WTC11 (cell line): ENCODE results near the gene DNAAF2.

Experiments used
- CREB1 ChIP-seq: sonication (generic); formaldehyde crosslinking; IDR thresholded peaks from 2 replicates; pipeline ENCODE4 v1.8.0; 2023; ENCODE audit warnings: mild to moderate bottlenecking, missing genetic modification reagents
- FOXJ3 ChIP-seq: sonication (generic); formaldehyde crosslinking; IDR thresholded peaks from 2 replicates; pipeline ENCODE4 v1.9.0; 2021; ENCODE audit warnings: missing genetic modification reagents, mild to moderate bottlenecking, borderline replicate concordance
- JUN ChIP-seq: sonication (generic); formaldehyde crosslinking; IDR thresholded peaks from 2 replicates; pipeline ENCODE4 v1.8.0; 2023; ENCODE audit warnings: mild to moderate bottlenecking, missing genetic modification reagents
- NFYB ChIP-seq: sonication (generic); formaldehyde crosslinking; conservative IDR thresholded peaks from 2 replicates; pipeline ENCODE4 v1.8.0; 2022; ENCODE audit warnings: low read depth, missing genetic modification reagents
- PRDM15 ChIP-seq: sonication (generic); formaldehyde crosslinking; IDR thresholded peaks from 2 replicates; pipeline ENCODE4 v1.8.0; 2022; ENCODE audit warnings: missing genetic modification reagents
- TCF7 ChIP-seq: sonication (generic); formaldehyde crosslinking; IDR thresholded peaks from 2 replicates; pipeline ENCODE4 v1.8.0; 2022; ENCODE audit warnings: mild to moderate bottlenecking, low read depth, missing genetic modification reagents, moderate library complexity
- TF ChIP-seq, protein P1 (sequence below): fragments of 200-600 bp; IDR thresholded peaks from 2 replicates; pipeline ENCODE4 v1.8.0; 2022; ENCODE audit warnings: antibody characterized with exemption
- TF ChIP-seq, protein P2 (sequence below): sonication (generic); formaldehyde crosslinking; IDR thresholded peaks from 2 replicates; pipeline ENCODE4 v1.8.1; 2023; ENCODE audit warnings: mild to moderate bottlenecking, moderate library complexity, missing genetic modification reagents

- TF ChIP-seq CREB1 (CRISPR knock-in tag) (no peak), TCF7 (no peak), FOXJ3 (no peak), NFYB (CRISPR knock-in tag) (no peak), PRDM15 (CRISPR knock-in tag) (no peak), JUN (CRISPR knock-in tag) (no peak)
- TF ChIP-seq, protein P1, sequence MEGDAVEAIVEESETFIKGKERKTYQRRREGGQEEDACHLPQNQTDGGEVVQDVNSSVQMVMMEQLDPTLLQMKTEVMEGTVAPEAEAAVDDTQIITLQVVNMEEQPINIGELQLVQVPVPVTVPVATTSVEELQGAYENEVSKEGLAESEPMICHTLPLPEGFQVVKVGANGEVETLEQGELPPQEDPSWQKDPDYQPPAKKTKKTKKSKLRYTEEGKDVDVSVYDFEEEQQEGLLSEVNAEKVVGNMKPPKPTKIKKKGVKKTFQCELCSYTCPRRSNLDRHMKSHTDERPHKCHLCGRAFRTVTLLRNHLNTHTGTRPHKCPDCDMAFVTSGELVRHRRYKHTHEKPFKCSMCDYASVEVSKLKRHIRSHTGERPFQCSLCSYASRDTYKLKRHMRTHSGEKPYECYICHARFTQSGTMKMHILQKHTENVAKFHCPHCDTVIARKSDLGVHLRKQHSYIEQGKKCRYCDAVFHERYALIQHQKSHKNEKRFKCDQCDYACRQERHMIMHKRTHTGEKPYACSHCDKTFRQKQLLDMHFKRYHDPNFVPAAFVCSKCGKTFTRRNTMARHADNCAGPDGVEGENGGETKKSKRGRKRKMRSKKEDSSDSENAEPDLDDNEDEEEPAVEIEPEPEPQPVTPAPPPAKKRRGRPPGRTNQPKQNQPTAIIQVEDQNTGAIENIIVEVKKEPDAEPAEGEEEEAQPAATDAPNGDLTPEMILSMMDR: no peak
- TF ChIP-seq, protein P2, sequence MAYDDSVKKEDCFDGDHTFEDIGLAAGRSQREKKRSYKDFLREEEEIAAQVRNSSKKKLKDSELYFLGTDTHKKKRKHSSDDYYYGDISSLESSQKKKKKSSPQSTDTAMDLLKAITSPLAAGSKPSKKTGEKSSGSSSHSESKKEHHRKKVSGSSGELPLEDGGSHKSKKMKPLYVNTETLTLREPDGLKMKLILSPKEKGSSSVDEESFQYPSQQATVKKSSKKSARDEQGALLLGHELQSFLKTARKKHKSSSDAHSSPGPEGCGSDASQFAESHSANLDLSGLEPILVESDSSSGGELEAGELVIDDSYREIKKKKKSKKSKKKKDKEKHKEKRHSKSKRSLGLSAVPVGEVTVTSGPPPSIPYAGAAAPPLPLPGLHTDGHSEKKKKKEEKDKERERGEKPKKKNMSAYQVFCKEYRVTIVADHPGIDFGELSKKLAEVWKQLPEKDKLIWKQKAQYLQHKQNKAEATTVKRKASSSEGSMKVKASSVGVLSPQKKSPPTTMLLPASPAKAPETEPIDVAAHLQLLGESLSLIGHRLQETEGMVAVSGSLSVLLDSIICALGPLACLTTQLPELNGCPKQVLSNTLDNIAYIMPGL: no peak
Measured at GRCh38 chr14:49623387-49623786, 11.7 kb downstream of the DNAAF2 start.
